ENCODE data around the gene MROH2A.

Gene MROH2A

GRCh38 chr2:233764264-233764663, 13.9 kb upstream of the MROH2A start:
- DNase-seq = no peak

GRCh38 chr2:233764761-233765160, 13.4 kb upstream of the MROH2A start:
- no peak for DNase-seq

GRCh38 chr2:233766416-233766815, 11.7 kb upstream of the MROH2A start:
- no peak for DNase-seq

- no peak for DNase-seq
These were observed 10.1 kb upstream of the MROH2A start for GRCh38 chr2:233768076-233768475.

GRCh38 chr2:233769260-233769659, 8.9 kb upstream of the MROH2A start:
- no peak for DNase-seq

GRCh38 chr2:233772153-233772552, 6.0 kb upstream of the MROH2A start:
- DNase-seq = no peak

- DNase-seq = no peak
These were observed 5.5 kb upstream of the MROH2A start for GRCh38 chr2:233772583-233772982.

- DNase-seq = no peak
These were observed 4.3 kb upstream of the MROH2A start for GRCh38 chr2:233773854-233774253.

- no peak for DNase-seq
These were observed 2.7 kb upstream of the MROH2A start for GRCh38 chr2:233775414-233775813.

- DNase-seq = no peak
These were observed 1.6 kb downstream of the MROH2A start for GRCh38 chr2:233779722-233780121.

- no peak for DNase-seq
These were observed 2.6 kb downstream of the MROH2A start for GRCh38 chr2:233780771-233781170.

GRCh38 chr2:233789554-233789953, 11.4 kb downstream of the MROH2A start:
- DNase-seq = no peak

GRCh38 chr2:233791151-233791882, 13.2 kb downstream of the MROH2A start:
- DNase-seq = no peak

- DNase-seq = no peak
These were observed 13.8 kb downstream of the MROH2A start for GRCh38 chr2:233791883-233792329.

GRCh38 chr2:233792720-233793119, 14.6 kb downstream of the MROH2A start:
- DNase-seq = no peak

GRCh38 chr2:233793465-233794127, 15.5 kb downstream of the MROH2A start:
- no peak for DNase-seq

- DNase-seq = no peak
These were observed 16.1 kb downstream of the MROH2A start for GRCh38 chr2:233794128-233794658.

GRCh38 chr2:233795735-233796171, 17.6 kb downstream of the MROH2A start:
- DNase-seq = no peak

- no peak for DNase-seq
These were observed 18.1 kb downstream of the MROH2A start for GRCh38 chr2:233796254-233796653.

- DNase-seq = no peak
These were observed 20.4 kb downstream of the MROH2A start for GRCh38 chr2:233798335-233799086.

GRCh38 chr2:233799087-233799665, 21.0 kb downstream of the MROH2A start:
- DNase-seq = no peak

GRCh38 chr2:233799716-233800115, 21.6 kb downstream of the MROH2A start:
- no peak for DNase-seq

GRCh38 chr2:233800208-233800607, 22.1 kb downstream of the MROH2A start:
- no peak for DNase-seq

Data from stimulated activated CD4-positive, alpha-beta T cell treated with anti-CD3 and anti-CD28 coated beads, Interleukin-2, amount 100 ng/mL, for 48 hours (primary cell).